GM08714 (cell line): ENCODE results near the gene CLEC4C.
"Not testable (repeated sequence)": the region's sequence is repeated elsewhere in the genome, so short reads cannot be mapped to it uniquely, and the experiment has no call there.

ENCODE experiments used
- H3K4me3 ChIP-seq: fragments of 200-500 bp; sonication (Bioruptor generic); 2 replicates; pipeline ENCODE4 v1.5.1; 2014; ENCODE audit warnings: mild to moderate bottlenecking, low read length, inconsistent platforms
- ZNF274 ChIP-seq: IDR thresholded peaks from 2 replicates; pipeline ENCODE4 v1.6.1; 2012; ENCODE audit warnings: mild to moderate bottlenecking, low read depth, low read length

The CLEC4C gene

DNA sequence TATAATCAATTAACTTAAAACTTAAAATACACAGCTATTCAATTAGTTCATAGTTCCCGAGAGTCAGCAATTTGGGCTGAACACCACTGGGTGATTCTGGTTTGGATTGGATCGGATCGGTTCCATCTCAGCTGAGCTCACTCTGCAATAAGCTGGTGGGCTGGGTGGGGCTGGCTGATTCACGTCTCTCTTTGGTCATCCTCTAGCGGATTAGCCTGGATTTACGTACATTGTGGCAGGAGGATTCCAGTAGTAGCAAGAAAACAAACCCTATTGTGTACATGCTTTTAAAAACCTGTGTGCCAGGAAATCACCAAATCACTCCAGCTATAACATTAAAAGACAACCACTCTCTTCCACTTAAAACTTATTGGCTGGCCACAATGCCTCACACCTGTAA is 3.2 kb upstream of the CLEC4C start:
- no peak for TF ChIP-seq ZNF274
- no peak overlapping the region for H3K4me3 ChIP-seq

DNA sequence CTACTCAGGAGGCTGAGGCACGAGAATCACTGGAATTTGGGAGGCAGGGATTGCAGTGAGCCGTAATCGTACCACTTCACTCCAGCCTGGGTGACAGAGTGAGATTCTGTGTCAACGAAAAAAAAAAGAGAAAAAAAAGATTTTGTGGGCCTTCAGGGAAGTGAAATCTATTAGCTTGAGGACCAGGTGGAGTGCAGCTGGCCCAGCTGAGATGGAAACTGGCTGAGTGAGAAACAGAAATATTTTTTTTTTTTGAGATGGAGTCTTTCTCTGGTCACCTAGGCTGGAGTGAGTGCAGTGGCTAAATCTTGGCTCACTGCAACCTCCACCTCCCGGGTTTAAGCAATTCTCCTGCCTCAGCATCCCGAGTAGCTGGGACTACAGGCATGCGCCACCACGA is 2.3 kb upstream of the CLEC4C start:
- TF ChIP-seq ZNF274: no peak
- no peak overlapping the region for H3K4me3 ChIP-seq

DNA sequence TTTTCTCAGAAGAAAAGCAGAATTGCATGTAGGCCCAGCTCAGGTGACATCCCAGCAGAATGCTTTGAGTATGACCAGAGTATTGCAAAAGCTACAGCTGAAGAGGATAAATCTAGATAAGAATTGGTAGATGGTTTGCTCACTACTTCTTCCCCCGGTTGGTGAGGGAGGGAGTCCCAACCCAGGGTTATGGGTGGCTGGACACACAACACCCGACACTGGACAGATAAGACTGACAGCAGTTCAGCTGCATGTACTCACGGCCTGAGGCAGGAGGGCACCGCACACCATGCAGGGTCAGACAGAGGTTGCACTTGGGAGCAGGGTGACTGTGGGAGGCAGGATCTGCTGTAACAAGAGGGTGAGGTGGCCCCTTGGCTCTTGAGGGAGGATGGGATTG is 1.7 kb upstream of the CLEC4C start:
- TF ChIP-seq ZNF274: no peak
- no peak overlapping the region for H3K4me3 ChIP-seq

DNA sequence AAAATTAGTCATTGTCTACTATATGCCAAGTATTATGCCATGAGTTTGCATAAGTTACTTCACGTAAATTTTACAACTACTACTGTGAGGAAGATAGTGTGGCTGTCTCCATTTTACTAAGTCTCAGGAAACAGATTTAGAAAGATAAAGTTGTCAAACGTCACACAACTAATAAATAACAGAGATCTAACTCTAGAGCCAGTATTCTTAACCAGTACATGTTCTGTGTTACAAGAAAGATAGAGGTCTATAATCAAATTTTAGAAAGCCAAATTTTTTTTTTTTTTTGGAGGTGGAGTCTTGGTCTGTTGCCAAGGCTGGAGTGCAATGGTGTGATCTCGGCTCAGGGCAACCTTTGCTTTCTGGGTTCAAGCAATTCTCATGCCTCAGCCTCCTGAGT is 14.2 kb downstream of the CLEC4C start:
- H3K4me3 ChIP-seq: no peak overlapping the region
- TF ChIP-seq ZNF274: no peak

DNA sequence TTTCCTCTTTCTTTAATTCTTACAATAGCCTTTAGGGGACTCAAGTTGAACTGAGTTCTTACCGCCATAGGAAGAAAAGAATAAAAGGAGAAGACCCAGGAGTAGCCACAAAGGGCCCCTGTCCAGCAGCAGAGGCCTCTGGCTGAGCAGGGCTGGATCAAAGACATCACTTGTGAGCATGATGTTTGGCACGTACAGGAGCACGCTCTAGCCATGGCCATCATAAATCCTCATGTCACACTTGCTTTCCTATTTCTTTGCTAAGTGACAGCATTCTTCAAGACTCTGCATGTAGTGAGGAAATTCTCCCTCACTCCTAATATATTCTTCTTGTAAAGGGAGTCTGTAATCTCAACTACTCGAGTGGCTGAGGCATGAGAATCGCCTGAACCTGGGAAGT is 15.7 kb downstream of the CLEC4C start:
- no peak for TF ChIP-seq ZNF274
- no peak overlapping the region for H3K4me3 ChIP-seq

DNA sequence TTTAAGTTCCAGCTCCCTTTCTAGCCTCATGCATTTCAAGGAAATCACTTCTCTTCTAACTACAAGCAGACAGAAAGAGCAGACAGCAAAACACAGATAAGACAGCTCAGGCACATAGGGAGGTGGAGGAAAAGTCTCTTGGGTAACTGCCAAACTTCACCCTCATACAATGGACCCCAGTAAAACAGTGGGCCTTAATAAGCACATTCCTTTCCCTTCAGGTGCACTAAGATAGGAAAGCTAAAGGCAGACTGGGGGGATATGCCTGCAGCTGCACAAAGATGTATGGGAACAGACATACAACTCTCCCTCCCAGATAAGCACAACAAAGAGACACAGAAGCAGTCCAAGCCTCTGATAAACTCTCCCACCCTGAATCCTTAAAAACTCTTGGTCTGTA is 16.2 kb downstream of the CLEC4C start:
- not testable (repeated sequence) for H3K4me3 ChIP-seq

DNA sequence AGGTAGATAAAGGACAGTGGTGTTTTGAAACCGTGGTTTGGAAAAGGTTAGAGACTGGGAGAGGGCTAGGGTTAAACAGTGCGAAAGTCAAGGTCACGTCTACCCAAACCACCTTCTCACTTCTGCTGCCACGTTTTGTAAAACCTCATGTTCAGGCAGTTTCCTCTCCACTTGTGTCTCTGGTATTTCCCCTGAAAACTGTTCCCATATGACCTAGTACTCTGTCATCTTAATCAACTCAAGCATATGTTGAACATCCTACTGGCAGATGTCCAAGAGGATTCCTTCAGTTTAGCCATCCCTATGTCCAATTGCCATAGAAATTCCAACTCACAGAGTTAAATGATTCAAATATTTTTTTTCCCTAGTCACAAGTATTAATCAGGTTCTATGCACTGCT is 17.4 kb downstream of the CLEC4C start:
- no peak for TF ChIP-seq ZNF274
- H3K4me3 ChIP-seq: no peak overlapping the region

DNA sequence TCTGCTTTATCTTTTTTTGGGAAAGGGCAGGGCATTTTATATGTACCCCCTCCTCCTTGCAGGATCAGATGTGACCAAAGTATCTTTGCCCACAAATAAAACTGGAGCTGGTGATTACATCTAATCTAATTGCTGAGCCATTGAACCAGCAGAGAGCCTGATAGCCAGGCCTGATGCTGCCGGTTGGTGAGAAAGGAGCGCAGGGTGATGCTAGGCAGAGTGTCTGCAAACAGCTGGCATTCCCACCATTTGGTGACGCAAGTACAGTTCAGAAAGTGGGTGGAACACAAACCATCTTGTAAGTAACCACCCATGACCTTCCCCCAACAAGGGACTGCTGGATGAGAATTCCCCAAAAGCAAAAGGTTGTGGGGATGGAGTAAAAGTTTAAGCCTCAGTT is 23.2 kb downstream of the CLEC4C start:
- H3K4me3 ChIP-seq: no peak overlapping the region
- no peak for TF ChIP-seq ZNF274

DNA sequence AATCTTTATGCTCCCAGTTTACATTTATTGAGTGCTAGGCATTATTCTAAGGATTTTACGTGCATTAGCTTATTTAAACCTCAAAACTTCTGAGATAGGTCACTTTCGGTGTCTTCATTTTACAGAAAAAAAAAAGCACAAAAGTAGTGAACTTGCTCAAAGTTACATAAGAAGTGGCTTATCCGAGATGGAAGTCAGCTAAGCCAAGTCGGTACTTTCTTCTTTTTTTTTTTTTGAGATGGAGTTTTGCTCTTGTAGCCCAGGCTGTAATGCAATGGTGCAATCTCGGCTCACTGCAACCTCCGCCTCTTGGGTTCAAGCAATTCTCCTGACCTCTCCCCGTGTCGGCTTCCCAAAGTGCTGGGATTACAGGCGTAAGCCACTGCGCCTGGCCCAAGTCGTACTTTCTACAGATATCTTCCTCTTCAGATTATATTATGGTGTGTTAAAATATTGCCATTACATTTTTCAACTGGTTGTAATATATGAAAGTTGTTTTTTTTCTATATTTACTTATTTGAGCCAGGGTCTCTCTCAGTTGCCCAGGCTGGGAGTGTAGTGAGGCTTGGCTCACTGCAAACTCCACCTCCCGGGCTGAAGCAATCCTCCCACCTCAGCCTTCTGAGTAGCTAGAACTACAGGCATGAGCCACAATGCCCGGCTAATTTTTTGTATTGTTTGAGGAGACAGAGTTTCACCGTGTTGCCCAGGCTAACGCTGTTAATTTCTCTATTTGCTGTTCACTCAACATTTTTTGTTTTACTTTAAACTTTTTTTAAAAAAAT is 27.0 kb downstream of the CLEC4C start:
- no peak for TF ChIP-seq ZNF274
- no peak overlapping the region for H3K4me3 ChIP-seq

DNA sequence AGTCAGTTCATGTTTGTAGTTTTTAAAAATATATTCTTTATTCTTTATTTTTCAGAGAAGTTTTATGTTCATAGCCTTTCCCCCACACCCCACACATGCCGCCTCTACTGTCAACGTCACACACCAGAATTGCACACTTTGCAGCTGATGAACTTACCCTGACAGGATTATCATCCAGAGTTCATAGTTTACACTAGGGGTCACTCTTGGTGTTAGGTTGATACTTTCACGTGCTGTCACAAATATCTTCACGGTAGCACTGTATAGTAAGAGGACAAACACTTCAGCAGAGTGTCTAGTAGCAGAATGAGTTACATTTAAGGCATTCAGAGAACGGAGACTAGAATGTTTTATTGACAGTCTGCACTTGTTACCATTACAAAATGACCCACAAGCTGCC is 30.8 kb downstream of the CLEC4C start:
- TF ChIP-seq ZNF274: no peak
- H3K4me3 ChIP-seq: no peak overlapping the region

DNA sequence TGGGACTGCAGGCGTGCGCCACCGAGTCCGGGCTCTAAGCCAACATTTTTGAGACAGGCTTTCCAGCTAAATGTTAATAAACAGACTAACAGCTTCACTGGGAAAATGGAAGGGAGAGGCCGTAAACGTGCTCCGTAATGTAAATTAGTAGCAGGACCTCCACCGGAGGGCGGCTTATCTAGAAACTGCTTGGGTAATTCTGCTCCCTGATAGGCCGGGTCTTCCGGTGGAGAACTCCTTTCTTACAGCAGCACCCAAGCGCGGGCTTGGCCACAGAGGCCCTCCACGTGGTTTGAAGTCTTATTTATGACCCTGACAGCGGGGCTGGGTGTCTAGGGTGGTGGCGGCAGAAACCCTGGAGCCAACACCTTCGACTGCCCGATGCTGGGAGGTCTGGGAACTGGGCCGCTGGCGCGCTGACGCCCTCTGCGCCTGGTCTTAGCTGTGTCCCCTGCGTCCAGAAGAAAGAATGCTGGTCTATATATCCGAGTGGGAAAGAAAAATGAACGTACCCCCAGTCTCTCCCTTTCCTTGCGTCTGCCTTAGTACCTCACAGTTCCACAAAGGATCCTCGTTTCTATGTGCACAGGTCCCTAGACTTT is 34.2 kb downstream of the CLEC4C start:
- TF ChIP-seq ZNF274: no peak
- no peak overlapping the region for H3K4me3 ChIP-seq

DNA sequence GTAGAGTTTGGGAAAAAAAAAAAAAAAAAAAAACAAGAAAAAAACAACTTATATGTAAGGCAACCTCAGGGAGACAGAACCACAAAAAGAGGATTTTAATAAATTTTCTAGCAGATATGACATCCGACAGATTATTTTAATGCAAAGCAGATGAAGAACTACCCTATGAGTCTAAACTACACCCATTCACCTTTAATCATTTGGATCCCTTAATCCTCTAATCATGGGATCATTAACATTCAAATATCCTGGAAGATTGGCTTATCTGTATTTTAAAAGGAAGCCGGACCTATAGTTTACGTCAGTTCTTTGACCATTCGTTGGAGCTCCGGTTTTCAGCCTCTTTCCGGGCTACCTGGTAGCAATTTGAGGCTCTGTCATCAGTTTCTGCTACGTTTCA is 36.0 kb downstream of the CLEC4C start, which contains the start of gene DPPA3:
TSS of gene DPPA3 (plus strand) at position 301 of the 400 bp plus-strand sequence. CDS start 138 bp downstream, outside the sequence.
- no peak within 1 kb of the TSS for H3K4me3 ChIP-seq
- TF ChIP-seq ZNF274: no peak

DNA sequence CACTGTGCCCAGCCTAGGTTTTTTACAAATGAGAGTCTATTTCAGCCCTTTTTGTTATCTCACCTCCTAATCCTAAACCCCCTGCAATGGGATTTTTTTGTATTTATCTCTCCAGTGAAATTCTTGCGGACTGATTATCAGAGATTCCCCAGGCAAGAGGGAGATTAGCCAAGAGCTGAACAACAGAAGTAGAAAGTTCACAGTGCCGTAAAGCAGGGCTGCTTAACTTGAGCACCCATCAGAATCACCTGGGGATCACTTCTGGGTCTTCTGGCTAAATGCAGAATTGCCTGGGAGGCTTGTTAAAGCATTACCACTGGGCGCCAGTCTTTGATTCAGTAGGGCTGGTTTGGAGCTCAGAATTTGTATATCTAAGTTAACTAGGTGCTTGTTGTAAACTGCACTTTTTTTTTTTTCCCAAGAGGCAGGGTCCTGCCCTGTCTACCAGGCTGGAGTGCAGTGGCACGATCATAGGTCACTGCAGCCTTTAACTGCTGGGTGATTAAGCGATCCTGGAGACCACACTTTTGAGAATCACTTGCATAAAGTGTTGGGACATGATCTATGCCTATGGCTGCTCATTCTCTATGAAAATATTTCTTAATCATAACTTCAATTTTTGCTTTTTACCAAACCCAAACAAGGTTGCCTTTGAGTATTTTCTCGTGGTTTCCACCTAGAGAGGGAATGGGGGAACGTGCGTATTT is 37.1 kb downstream of the CLEC4C start:
- H3K4me3 ChIP-seq: no peak overlapping the region
- no peak for TF ChIP-seq ZNF274

DNA sequence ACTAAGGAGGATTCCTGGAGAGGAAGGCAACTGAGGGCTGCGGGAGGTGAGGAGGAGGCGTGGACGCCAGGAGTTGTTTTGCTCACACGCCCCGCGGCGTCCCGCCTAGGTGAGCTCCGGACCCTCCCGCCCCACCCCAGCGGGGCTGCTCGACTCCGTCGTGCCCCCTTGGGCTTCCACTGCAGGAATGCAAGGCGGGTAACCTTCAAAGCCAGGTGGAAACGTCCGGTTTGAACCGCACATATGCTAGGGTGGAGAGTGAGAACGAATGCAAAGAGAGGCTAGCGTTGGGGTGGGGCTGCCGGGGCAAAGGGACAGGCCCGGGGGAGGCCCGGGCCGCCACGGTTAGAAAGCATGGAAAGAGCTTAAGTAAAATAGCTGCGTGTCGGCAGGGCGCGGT is 41.3 kb downstream of the CLEC4C start:
- TF ChIP-seq ZNF274: no peak
- H3K4me3 ChIP-seq: no peak overlapping the region

DNA sequence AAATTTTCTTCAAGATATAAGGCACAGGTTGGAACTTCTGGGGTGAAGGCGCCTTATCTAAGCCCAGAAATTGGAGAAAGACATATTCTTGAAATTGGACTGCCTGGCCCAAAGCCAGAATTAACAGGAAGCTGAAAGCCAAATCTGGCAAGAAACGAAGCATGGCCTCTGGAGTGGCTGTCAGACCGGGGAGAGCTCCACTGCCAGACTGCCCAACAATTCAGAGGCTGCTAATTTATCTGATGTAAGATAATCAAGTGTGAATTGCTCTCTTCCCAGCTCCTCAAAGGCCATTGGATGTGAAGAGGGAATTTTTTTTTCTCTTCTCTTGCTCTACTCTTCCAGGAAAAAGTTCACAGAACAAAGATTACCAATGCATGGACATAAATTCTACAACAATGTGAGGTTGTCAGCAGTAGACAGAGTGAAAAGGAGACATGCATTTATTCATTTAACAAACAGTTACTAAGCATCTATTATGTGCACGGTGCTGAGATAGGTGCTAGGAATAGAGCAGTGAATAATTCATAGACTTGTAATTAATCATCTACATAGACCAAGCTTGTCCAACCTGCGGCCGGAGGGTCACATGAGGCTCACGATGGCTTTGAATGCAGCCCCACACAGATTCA is 51.5 kb downstream of the CLEC4C start, which contains the start of gene GDF3:
TSS of gene GDF3 (minus strand) at position 210 of the 632 bp plus-strand sequence. CDS start at position 163, 47 bp downstream.
- H3K4me3 ChIP-seq: no peak within 1 kb of the TSS
- TF ChIP-seq ZNF274: no peak
